BJ (cell line): ENCODE data around the gene OXA1L. TPM values are rescaled to one million over a fixed set of nuclear protein-coding genes. Genes with fewer than 3 reads are reported as not detected.
"Not testable (repeated sequence)": the region's sequence is repeated elsewhere in the genome, so short reads cannot be mapped to it uniquely, and the experiment has no call there.

Experiments used
- CTCF ChIA-PET: fragments of 350-600 bp; formaldehyde crosslinking; extraction: SDS; loops from one replicate; lab custom pipeline; 2021; ENCODE audit warnings: antibody characterized with exemption, inconsistent platforms; lab: Yijun Ruan, JAX
- POLR2A ChIA-PET: fragments of 300-600 bp; sonication (Branson Sonifier 250); formaldehyde crosslinking; extraction: SDS; loops from one replicate; lab custom pipeline; 2021; ENCODE audit warnings: antibody characterized with exemption; lab: Charles Lee
- DNase-seq: peaks from one replicate; pipeline ENCODE4 v3.0.0-alpha.2; 2011; ENCODE audit warnings: low read depth
- H3K27me3 ChIP-seq: 2 replicates; pipeline ENCODE4 v1.6.0; 2011; ENCODE audit warnings: low read length; ENCODE audit not compliant: control insufficient read depth, insufficient read depth
- H3K36me3 ChIP-seq: 2 replicates; pipeline ENCODE4 v1.5.1; 2011; ENCODE audit warnings: low read length; ENCODE audit not compliant: control insufficient read depth, insufficient read depth
- H3K4me3 ChIP-seq: 2 replicates; pipeline ENCODE4 v1.5.1; 2011; ENCODE audit warnings: low read depth, mild to moderate bottlenecking, control low read depth, low read length
- CTCF ChIP-seq: IDR thresholded peaks from 2 replicates; pipeline ENCODE4 v1.5.1; 2011; ENCODE audit warnings: low read depth, mild to moderate bottlenecking, control low read depth, inconsistent platforms, low read length, moderate library complexity; ENCODE audit not compliant: insufficient read depth
- polyA plus RNA-seq: library from polyadenylated mRNA; depleted of rRNA; stranded (reverse); fragments of >200 nt; gene quantifications from 2 replicates; pipeline ENCODE4 v1.2.3, GENCODE V29; 2011

OXA1L gene
- polyA plus RNA-seq, 1 experiment = 191 TPM

DNA sequence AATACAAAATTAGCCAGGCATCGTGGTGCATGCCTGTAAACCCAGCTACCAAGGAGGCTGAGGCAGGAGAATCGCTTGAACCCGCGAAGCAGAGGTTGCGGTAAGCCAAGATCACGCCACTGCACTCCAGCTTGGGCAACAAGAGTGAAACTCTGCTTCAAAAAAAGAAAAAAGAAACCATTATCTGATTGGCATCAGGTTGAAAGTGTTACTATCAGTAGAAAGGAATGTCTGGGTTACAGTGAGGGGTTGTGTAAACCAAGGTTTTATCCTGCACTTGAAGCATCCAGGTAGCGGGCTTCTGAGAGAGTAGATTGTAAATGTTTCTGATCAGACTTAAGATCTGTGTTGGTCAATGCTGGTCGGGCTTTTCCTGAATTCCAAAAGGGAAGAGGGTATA, 14.1 kb upstream of the OXA1L start:
- no peaks in the 10 kb centered on the region for H3K36me3 ChIP-seq
- POLR2A ChIA-PET = no interaction called here
- DNase-seq = no peak
- TF ChIP-seq CTCF = no peak
- H3K4me3 ChIP-seq = no peak overlapping the region
- H3K27me3 ChIP-seq = peaks cover 1% of the 10 kb centered on the region; the same call in 1 of the 2 replicates
- CTCF ChIA-PET = no interaction called here

DNA sequence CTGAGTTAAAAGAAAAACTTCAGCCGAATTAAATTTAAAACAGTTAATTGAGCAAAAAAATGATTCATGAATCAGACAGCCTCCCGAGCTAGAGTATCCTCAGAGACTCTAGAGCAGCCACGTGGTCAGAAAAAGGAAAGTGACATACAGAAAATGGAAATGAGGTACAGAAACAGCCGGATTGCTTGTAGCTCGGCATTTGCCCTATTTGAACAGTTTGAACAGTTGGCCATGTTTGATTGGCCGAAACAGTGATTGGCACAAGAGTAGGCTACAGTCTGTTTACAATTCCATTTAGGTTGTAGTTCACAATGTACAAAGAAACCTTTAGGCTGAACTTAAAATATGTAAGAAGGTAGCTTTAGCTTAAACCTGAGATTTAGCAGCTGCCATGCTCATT, 12.9 kb upstream of the OXA1L start:
- TF ChIP-seq CTCF = no peak
- DNase-seq = no peak
- Histone ChIP-seq H3K4me3 (no peak overlapping the region), H3K36me3 (no peaks in the 10 kb centered on the region), H3K27me3 (peaks cover 1% of the 10 kb centered on the region; the same call in 1 of the 2 replicates)
- POLR2A ChIA-PET = no interaction called here
- CTCF ChIA-PET = interaction anchor here (1.6 kb wide), 1 partner anchor 11 kb away, joined by 4 read pairs; no protein-coding TSS in a partner anchor

GRCh38 chr14:22757972-22758650, 8.4 kb upstream of the OXA1L start:
- H3K4me3 ChIP-seq, H3K27me3 ChIP-seq, H3K36me3 ChIP-seq, DNase-seq, POLR2A ChIA-PET, CTCF ChIA-PET: not testable (repeated sequence)

- Histone ChIP-seq H3K27me3 (no peaks in the 10 kb centered on the region), H3K4me3 (no peak overlapping the region), H3K36me3 (no peaks in the 10 kb centered on the region)
- no peak for TF ChIP-seq CTCF
- CTCF ChIA-PET = interaction anchor here (1.3 to 1.5 kb wide), 2 partner anchors 12 to 49 kb away, joined by 3 to 5 read pairs; no protein-coding TSS in a partner anchor
- POLR2A ChIA-PET = interaction anchor here (0.6 kb wide), 1 partner anchor 728 kb away, joined by 3 read pairs; no protein-coding TSS in a partner anchor
- no peak for DNase-seq
These were observed 4.8 kb upstream of the OXA1L start for GRCh38 chr14:22761734-22762133.

- Histone ChIP-seq H3K4me3 (no peak overlapping the region), H3K27me3 (no peaks in the 10 kb centered on the region), H3K36me3 (peaks cover 2% of the 10 kb centered on the region)
- POLR2A ChIA-PET = no interaction called here
- CTCF ChIA-PET = interaction anchor here (0.9 to 1.3 kb wide), 2 partner anchors 10 to 118 kb away, joined by 3 to 4 read pairs; no protein-coding TSS in a partner anchor
- no peak for TF ChIP-seq CTCF
- DNase-seq = no peak
These were observed 2.1 kb upstream of the OXA1L start for GRCh38 chr14:22764382-22764781.
